NCI-H1694 treated with DMSO at 0.1 percent for 48 hours (cell line): ENCODE data around the gene ADGRV1.
"Not testable (repeated sequence)": the region's sequence is repeated elsewhere in the genome, so short reads cannot be mapped to it uniquely, and the experiment has no call there.

Experiments
- DNase-seq: peaks from one replicate; lab custom pipeline; 2025; lab: John Stamatoyannopoulos, UW

ADGRV1 gene

DNA sequence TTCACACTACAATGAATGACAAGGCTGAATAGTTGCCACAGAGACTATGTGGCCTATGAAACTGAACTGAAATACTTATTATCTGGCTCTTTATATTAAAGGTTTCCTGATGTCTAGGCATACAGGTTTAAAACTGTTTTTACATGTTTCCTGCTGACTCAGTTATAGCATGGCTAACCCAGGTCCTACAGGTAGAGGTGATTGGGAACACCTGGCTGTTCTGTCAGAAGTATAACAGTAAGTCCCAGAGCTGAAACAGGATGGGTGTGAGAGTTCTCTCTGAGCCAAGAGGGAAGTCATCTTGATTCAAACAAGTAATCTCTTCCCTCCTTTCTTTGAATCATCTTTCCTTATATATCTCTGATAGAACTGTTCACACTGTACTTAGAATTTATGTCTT lies 4.9 kb upstream of the ADGRV1 start:
- no peak for DNase-seq

DNA sequence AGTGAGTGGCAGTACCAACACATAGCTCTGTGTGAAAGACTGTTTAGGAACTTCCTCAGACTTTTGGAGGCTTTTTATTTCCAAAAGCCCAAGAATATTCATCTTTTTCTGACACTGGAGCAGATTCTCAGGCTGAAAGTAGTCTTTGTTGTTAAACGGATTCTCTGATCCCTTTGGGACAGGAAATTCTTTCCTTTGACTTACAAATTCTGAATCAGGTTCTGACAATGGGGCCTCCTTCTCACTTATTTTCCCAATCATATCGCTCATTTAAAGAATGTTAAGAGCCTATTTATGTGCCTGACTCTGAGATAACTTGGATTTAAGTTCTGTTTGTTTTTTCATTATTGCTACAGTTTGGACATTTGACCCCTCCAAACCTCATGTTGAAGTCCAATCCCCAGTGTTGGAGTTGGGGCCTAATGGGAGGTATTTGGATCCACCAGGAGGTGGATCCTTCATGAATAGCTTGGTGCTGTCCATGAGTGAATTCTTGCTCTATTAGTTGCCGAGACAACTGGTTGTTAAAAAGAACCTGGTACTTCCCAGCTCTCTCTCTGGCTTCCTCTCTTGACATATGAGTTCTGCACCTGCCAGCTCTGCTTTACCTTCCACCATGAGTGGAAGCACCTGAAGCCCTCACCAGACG lies 4.1 kb upstream of the ADGRV1 start:
- no peak for DNase-seq

DNA sequence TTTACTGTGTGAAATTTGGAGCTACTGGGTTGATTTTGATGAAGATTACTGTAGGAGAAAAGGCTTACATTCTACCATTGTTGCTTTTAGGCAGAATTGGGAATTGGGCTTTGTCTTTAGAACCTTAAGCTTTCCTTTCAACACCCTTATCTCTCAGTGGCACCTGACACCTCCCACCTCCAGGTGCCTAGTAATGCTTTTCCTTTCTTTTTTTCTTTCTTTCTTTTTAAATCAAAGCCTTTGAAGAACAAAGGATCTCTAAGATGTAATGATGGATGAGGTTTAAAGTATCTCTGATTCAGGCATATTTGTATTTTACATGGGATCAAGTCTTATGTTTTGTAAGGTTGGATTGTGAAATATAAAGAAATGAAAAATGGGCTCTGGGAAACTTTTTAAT lies 2.9 kb upstream of the ADGRV1 start:
- DNase-seq: no peak

DNA sequence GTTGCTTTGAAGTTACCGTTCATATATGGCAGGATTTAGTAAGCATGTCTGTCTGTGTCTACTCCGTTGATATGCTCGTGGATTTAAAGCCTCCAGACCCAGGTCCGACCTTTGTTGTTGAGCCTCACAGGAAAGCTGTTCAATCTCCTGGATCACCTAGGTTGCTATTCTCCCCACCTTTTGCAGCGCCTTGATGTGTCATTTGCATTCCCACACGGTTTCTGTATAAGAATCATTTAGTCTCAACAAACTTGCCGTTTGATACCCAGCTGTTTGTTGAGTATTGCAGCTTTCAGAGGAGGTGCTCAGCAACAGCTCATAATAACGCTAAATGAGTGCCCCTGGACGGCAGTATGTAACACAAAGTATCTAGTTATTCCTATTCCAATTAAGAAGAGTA lies 1.2 kb upstream of the ADGRV1 start:
- no peak for DNase-seq

- DNase-seq: no peak
Observed at GRCh38 chr5:90557871-90558270, 726 bp upstream of the ADGRV1 start.

- DNase-seq: no peak
Observed at GRCh38 chr5:90560771-90561170, 2.2 kb downstream of the ADGRV1 start.

GRCh38 chr5:90561766-90562165 lies 3.2 kb downstream of the ADGRV1 start:
- DNase-seq: no peak

DNA sequence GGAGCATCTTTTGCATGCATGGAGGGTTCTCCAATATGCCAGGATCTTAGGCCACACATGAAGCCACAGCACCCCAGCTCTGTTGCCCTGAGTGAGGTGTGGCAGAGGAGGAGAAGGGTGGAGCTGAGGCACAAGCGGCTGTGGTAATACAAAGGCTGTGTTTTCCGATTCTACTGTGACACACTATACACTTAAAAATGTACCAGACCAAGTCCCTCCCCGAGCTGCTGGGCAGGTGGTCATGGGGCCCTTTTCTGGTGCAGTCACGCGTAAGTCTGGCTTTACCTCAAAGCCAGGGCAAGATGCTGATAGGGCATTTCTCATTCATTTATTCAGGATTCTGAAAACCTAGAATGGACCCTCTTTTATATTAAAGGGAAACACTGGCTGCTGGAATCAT lies 3.7 kb downstream of the ADGRV1 start:
- no peak for DNase-seq

GRCh38 chr5:90563108-90563507 lies 4.5 kb downstream of the ADGRV1 start:
- peak; percentile 58 for DNase-seq

GRCh38 chr5:90565491-90565890 lies 6.9 kb downstream of the ADGRV1 start:
- DNase-seq: no peak

DNA sequence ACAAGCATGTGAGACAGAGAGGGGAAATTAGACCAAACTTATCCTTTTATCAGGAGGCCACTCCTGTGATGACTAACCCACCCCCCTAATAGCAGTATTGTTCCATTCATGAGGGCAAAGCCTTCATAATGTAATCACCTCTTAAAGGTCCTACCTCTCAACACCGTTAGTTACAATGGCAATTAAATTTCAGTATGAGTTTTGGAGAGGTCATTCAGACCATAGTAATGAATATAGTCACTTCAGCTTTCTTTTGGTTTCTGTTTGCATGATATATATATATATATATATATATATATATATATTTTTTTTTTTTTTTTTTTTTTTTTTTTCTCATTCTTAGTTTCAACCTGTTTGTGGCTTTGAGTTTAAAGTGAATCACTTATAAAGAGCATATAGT lies 10.5 kb downstream of the ADGRV1 start:
- no peak for DNase-seq

DNA sequence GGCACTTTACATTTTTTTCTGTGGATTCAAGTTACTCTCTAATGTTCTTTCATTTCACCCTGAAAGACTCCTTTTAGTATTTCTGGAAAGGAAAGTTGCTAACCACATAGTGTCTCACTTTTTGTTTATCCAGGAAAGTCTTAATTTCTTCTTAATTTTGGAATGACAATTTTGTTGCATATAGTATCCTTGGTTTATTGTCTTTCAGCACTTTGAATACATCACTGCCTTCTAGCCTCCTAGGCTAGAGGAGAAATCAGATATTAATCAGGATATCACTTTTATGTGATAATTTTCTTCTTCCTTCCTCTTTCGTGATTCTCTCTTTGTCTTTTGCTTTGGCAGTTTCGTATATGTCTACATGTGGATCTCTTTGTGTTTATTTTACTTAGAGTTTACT lies 11.4 kb downstream of the ADGRV1 start:
- no peak for DNase-seq

DNA sequence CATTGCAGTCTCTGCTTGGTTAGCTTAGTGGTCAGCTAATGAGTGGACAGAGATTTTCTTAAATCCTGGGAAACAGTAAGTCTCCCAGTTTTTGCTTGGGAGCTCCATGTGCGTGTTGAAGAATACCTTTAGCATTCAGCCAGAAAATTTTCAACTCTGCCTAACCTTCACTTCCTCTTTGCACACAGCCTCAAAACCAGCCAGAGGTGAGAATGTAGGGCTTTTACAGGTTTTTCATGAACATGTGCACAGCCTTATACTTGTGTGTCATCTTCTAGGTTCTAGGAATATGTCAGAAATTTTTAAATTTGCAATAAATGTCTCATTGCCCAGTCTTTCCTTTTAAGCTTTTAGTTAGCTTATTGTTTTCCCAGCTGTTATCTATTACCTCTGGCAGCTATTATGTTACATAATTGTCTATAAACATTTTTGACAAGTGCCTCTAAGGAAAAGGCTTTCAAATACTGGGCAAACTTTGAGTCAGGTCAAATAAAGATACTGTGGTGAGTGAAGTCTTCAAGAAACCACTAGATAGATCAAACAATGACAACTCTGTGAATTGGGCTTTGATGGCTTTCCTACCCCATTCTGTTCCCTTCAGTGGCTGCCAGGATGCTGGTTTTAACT lies 12.7 kb downstream of the ADGRV1 start:
- no peak for DNase-seq

DNA sequence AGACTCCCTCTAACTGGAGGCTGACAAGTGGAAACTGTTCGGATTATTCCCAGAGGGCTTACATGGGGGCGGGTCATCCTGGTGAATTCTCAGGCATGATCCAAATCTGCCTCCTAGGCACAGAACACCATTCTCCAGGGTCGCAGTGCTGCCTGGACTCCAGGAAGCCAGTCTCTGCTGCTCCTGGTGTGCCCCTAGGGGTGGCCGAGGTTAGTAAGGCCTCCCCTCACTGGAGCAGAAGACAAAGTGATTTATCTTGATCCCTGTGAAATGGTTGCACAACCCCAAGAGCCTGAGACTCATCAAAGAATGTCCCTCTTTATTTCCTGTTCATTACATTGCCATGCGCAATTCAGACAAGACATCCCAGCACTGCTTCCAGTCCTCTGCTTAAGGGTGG lies 17.1 kb downstream of the ADGRV1 start:
- DNase-seq: no peak

DNA sequence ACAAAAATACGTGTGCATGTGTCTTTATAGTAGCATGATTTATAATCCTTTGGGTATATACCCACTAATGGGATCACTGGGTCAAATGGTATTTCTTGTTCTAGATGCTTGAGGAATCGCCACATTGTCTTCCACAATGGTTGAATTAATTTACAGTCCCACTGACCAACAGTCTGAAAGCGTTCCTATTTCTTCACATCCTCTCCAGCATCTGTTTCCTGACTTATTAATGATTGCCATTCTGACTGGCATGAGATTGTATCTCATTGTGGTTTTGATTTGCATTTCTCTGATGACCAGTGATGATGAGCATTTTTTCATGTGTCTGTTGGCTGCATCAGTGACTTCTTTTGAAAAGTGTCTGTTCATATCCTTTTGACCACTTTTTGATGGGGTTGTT lies 18.0 kb downstream of the ADGRV1 start:
- DNase-seq: not testable (repeated sequence)

DNA sequence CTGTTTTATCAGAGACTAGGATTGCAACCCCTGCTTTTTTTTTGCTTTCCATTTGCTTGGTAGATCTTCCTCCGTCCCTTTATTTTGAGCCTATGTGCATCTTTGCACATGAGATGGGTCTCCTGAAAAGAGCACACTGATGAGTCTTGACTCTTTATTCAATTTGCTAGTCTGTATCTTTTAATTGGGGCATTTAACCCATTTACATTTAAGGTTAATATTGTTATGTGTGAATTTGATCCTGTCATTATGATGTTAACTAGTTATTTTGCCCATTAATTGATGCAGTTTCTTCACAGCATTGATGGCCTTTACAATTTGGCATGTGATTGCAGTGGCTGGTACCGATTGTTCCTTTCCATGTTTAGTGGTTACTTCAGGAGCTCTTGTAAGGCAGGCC lies 21.3 kb downstream of the ADGRV1 start:
- not testable (repeated sequence) for DNase-seq

GRCh38 chr5:90581956-90582355 lies 23.4 kb downstream of the ADGRV1 start:
- DNase-seq: no peak

- no peak for DNase-seq
Observed at GRCh38 chr5:90585337-90585986, 26.9 kb downstream of the ADGRV1 start.

- no peak for DNase-seq
Observed at GRCh38 chr5:90586469-90586868, 27.9 kb downstream of the ADGRV1 start.

GRCh38 chr5:90590170-90590569 lies 31.6 kb downstream of the ADGRV1 start:
- DNase-seq: no peak

- not testable (repeated sequence) for DNase-seq
Observed at GRCh38 chr5:90593083-90593482, 34.5 kb downstream of the ADGRV1 start.

GRCh38 chr5:90595766-90596165 lies 37.2 kb downstream of the ADGRV1 start:
- DNase-seq: not testable (repeated sequence)

GRCh38 chr5:90598293-90598692 lies 39.7 kb downstream of the ADGRV1 start:
- DNase-seq: no peak

GRCh38 chr5:90600307-90600706 lies 41.7 kb downstream of the ADGRV1 start:
- DNase-seq: not testable (repeated sequence)
